Loucy (cell line): ENCODE measurements around the gene REM1.
A peak's percentile ranks its signal among the peaks of the same experiment; 100 is the strongest.

Experiments used
- H2AFZ ChIP-seq: fragments of 200-600 bp; sonication (generic); 2 replicates; pipeline ENCODE4 v1.6.0; 2016; ENCODE audit warnings: antibody characterized with exemption, mild to moderate bottlenecking, low read length, moderate library complexity
- H3F3A ChIP-seq: fragments of 200-600 bp; 2 replicates; pipeline ENCODE4 v1.6.0; 2016; ENCODE audit warnings: antibody characterized with exemption, low read depth, mild to moderate bottlenecking
- H3K27me3 ChIP-seq: fragments of 200-600 bp; sonication (generic); 2 replicates; pipeline ENCODE4 v1.6.1; 2014; ENCODE audit warnings: low read length, mild to moderate bottlenecking; ENCODE audit not compliant: insufficient read depth, poor library complexity, severe bottlenecking
- H3K36me3 ChIP-seq: fragments of 200-600 bp; sonication (generic); 2 replicates; pipeline ENCODE4 v1.6.1; 2016; ENCODE audit warnings: low read length; ENCODE audit not compliant: insufficient read depth
- H3K4me1 ChIP-seq: fragments of 200-600 bp; sonication (generic); 2 replicates; pipeline ENCODE4 v1.5.1; 2014; ENCODE audit warnings: low read length, mild to moderate bottlenecking; ENCODE audit not compliant: insufficient read depth, poor library complexity, severe bottlenecking
- H3K4me2 ChIP-seq: fragments of 200-600 bp; sonication (generic); 2 replicates; pipeline ENCODE4 v1.6.0; 2014; ENCODE audit warnings: antibody characterized with exemption, low read length, low read depth, mild to moderate bottlenecking; ENCODE audit not compliant: poor library complexity, severe bottlenecking
- H3K4me3 ChIP-seq: fragments of 200-600 bp; sonication (generic); 2 replicates; pipeline ENCODE4 v1.5.1; 2014; ENCODE audit warnings: low read length, mild to moderate bottlenecking, mixed read lengths; ENCODE audit not compliant: poor library complexity, severe bottlenecking
- H3K79me2 ChIP-seq: fragments of 200-600 bp; sonication (generic); 2 replicates; pipeline ENCODE4 v1.6.1; 2014; ENCODE audit warnings: low read length; ENCODE audit not compliant: insufficient read depth
- H3K9ac ChIP-seq: fragments of 200-600 bp; sonication (generic); 2 replicates; pipeline ENCODE4 v1.6.0; 2014; ENCODE audit warnings: mild to moderate bottlenecking, low read depth, low read length, moderate library complexity; ENCODE audit not compliant: poor library complexity, severe bottlenecking
- H3K9me2 ChIP-seq: fragments of 200-600 bp; sonication (generic); replicated peaks from 2 replicates; pipeline ENCODE4 v1.6.1; 2016; ENCODE audit warnings: low read depth, low read length, mixed read lengths
- H3K9me3 ChIP-seq: fragments of 200-600 bp; sonication (generic); 2 replicates; pipeline ENCODE4 v1.6.1; 2014; ENCODE audit warnings: mild to moderate bottlenecking, antibody characterized with exemption, low read length, low read depth; ENCODE audit not compliant: insufficient read depth
- H4K20me1 ChIP-seq: fragments of 200-600 bp; sonication (generic); 2 replicates; pipeline ENCODE4 v1.6.0; 2014; ENCODE audit warnings: antibody characterized with exemption, low read length, mild to moderate bottlenecking; ENCODE audit not compliant: insufficient read depth, poor library complexity, severe bottlenecking
- EZH2phosphoT487 ChIP-seq: fragments of 200-600 bp; IDR thresholded peaks from 2 replicates; pipeline ENCODE4 v1.6.1; 2018; ENCODE audit warnings: antibody characterized with exemption, mild to moderate bottlenecking, moderate library complexity, borderline replicate concordance
- TF ChIP-seq, protein P1 (sequence below): fragments of 200-600 bp; sonication (generic); conservative IDR thresholded peaks from 2 replicates; pipeline ENCODE4 v1.5.1; 2014; ENCODE audit warnings: mild to moderate bottlenecking, antibody characterized with exemption, low read length

The REM1 gene

DNA sequence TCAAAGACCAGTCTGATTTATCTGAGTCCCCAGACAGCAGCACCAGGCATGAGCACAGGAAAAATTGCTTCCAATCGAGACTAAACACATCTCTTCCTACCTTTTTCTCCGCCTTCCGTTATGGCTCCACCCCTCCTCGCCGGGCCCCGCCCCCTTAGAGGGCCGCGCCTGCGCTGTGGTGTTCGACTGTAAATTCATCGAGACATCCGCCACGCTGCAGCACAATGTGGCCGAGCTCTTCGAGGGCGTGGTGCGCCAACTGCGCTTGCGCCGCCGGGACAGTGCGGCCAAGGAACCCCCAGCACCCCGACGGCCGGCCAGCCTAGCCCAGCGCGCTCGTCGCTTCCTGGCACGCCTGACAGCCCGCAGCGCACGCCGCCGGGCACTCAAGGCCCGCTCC is 8.9 kb downstream of the REM1 start:
- TF ChIP-seq, protein P1, sequence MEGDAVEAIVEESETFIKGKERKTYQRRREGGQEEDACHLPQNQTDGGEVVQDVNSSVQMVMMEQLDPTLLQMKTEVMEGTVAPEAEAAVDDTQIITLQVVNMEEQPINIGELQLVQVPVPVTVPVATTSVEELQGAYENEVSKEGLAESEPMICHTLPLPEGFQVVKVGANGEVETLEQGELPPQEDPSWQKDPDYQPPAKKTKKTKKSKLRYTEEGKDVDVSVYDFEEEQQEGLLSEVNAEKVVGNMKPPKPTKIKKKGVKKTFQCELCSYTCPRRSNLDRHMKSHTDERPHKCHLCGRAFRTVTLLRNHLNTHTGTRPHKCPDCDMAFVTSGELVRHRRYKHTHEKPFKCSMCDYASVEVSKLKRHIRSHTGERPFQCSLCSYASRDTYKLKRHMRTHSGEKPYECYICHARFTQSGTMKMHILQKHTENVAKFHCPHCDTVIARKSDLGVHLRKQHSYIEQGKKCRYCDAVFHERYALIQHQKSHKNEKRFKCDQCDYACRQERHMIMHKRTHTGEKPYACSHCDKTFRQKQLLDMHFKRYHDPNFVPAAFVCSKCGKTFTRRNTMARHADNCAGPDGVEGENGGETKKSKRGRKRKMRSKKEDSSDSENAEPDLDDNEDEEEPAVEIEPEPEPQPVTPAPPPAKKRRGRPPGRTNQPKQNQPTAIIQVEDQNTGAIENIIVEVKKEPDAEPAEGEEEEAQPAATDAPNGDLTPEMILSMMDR, result no peak
- TF ChIP-seq EZH2phosphoT487, result no peak
- Histone ChIP-seq H3K9ac (no peak overlapping the region), H3K4me3 (no peak overlapping the region), H3K4me2 (no peak overlapping the region), H3K4me1 (no peaks in the 10 kb centered on the region), H3K36me3 (no peaks in the 10 kb centered on the region), H4K20me1 (no peaks in the 10 kb centered on the region), H2AFZ (no peak overlapping the region), H3K9me3 (no peaks in the 10 kb centered on the region), H3F3A (no peaks in the 10 kb centered on the region), H3K9me2 (no peaks in the 10 kb centered on the region), H3K79me2 (no peaks in the 10 kb centered on the region), H3K27me3 (no peaks in the 10 kb centered on the region)

DNA sequence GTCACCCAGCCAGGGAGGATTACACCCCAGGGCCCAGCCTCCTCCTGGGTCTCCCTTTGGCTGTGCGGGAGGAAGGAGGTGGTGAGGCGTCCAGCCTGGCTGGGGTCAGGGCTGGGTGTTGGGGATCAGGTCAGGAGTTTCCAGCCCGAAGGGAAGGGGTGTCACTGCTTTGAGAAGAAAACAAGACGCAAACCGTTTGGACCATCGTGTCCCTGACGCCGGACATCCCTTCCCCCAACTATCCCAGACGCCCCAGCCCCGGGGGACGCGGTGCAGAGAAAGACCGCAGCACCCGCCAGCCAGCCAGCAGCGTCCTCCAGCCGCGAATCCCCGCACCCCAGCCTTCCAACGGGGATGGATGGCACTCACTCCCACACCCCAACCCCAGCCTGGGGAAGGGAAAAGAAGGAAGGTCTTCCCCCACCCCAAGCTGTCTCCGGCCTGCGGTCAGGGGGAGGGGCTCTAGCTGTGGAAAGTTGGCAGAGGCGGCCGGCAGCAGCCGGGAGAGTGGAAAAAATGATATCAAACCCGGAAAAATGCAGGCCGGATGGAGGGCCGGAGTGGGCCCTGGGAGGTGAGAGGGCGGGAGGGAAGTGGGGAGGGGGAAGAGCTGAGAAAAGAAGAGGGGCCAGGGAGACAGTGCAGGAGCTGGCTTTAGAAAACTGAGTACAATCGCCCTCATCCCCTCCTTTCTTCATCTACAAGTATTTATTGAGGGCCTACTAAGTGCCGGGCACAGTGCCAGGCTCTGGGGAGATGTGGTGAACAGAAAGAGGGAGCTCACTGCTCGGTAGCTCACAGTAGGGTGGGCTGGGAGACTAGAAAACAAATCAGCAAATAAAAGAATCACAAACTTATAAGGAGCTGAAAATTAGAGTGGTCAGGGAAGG is 10.6 kb downstream of the REM1 start:
- TF ChIP-seq, protein P1, result no peak
- no peak for TF ChIP-seq EZH2phosphoT487
- Histone ChIP-seq H3K4me2 (no peak overlapping the region), H3K9me3 (no peaks in the 10 kb centered on the region), H3K4me1 (no peaks in the 10 kb centered on the region), H3K79me2 (no peaks in the 10 kb centered on the region), H3K9ac (no peak overlapping the region), H3F3A (no peaks in the 10 kb centered on the region), H3K9me2 (no peaks in the 10 kb centered on the region), H3K4me3 (no peak overlapping the region), H3K36me3 (no peaks in the 10 kb centered on the region), H4K20me1 (no peaks in the 10 kb centered on the region), H2AFZ (no peak overlapping the region), H3K27me3 (no peaks in the 10 kb centered on the region)

DNA sequence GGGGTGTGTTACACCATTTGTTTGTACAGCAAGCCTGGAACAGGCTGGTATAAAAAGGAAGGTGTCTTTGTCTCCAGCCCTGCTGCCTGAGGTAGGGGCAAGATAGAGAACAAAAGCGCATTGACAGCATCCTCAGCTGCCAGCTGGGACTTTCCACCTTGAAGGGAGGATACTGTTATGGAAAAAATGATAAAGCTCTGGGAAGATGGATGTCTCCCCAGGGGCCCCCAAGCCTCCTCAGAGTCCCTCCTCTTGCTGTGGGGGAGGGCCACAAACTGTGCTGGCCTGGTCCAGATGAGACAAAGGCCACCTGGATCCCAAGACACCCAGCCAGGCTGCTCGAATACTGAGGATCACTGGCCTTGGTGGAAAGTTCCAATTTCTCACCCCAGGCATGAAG is 13.0 kb downstream of the REM1 start:
- Histone ChIP-seq H4K20me1 (no peaks in the 10 kb centered on the region), H3K4me3 (no peak overlapping the region), H3K79me2 (no peaks in the 10 kb centered on the region), H3F3A (no peaks in the 10 kb centered on the region), H3K4me2 (no peak overlapping the region), H3K9me3 (no peaks in the 10 kb centered on the region), H3K9ac (no peak overlapping the region), H3K27me3 (no peaks in the 10 kb centered on the region), H3K36me3 (no peaks in the 10 kb centered on the region), H2AFZ (peak overlapping the region; percentile 19; the same call in 1 of the 2 replicates), H3K9me2 (no peaks in the 10 kb centered on the region), H3K4me1 (no peaks in the 10 kb centered on the region)
- no peak for TF ChIP-seq EZH2phosphoT487
- TF ChIP-seq, protein P1, result no peak
